HEK293 (cell line): ENCODE measurements around the gene LHFPL4.

Source experiments
- CTCF ChIA-PET: fragments of 350-600 bp; formaldehyde crosslinking; extraction: SDS; loops from one replicate; lab custom pipeline; 2021; ENCODE audit warnings: antibody characterized with exemption; lab: Yijun Ruan, JAX
- POLR2A ChIA-PET: fragments of 300-600 bp; formaldehyde crosslinking; extraction: SDS; loops from one replicate; lab custom pipeline; 2020; ENCODE audit warnings: antibody characterized with exemption, inconsistent platforms; lab: Yijun Ruan, JAX
- H3K27ac ChIP-seq: fragments of 200-500 bp; sonication (Bioruptor generic); 2 replicates; pipeline ENCODE4 v1.5.1; 2014; ENCODE audit warnings: low read depth, low read length, control low read depth, inconsistent platforms; ENCODE audit errors: extremely low read depth
- H3K36me3 ChIP-seq, 2 experiments: fragments of 200-500 bp in 1 of 2; sonication (Bioruptor generic) in 1 of 2; 1 replicate in 1 of 2; 2 replicates in 1 of 2; pipeline ENCODE4 v1.5.1; 2014 to 2017; ENCODE audit warnings: inconsistent platforms in 2 of 2, low read length in 2 of 2; ENCODE audit not compliant: control insufficient read depth in 2 of 2, insufficient read depth in 1 of 2
- H3K4me1 ChIP-seq: fragments of 200-500 bp; sonication (Bioruptor generic); 2 replicates; pipeline ENCODE4 v1.5.1; 2014; ENCODE audit warnings: mild to moderate bottlenecking, low read length, inconsistent platforms; ENCODE audit not compliant: control insufficient read depth, insufficient read depth
- H3K4me3 ChIP-seq: 2 replicates; pipeline ENCODE4 v1.5.1; 2011; ENCODE audit warnings: low read depth, mild to moderate bottlenecking, control low read depth, low read length, moderate library complexity
- H3K9me3 ChIP-seq: fragments of 200-500 bp; sonication (Bioruptor generic); 2 replicates; pipeline ENCODE4 v1.5.1; 2014; ENCODE audit warnings: low read depth, low read length, inconsistent platforms; ENCODE audit not compliant: control insufficient read depth, insufficient read depth
- ATF2 ChIP-seq: fragments of 450-650 bp; formaldehyde crosslinking; IDR thresholded peaks from 2 replicates; pipeline ENCODE4 v1.5.1; 2016; ENCODE audit warnings: missing biosample characterization, missing genetic modification characterization, low read depth
- KLF1 ChIP-seq: fragments of 450-650 bp; formaldehyde crosslinking; IDR thresholded peaks from 2 replicates; pipeline ENCODE4 v1.5.1; 2016; ENCODE audit warnings: missing biosample characterization, missing genetic modification characterization
- KLF16 ChIP-seq: fragments of 450-650 bp; formaldehyde crosslinking; IDR thresholded peaks from 2 replicates; pipeline ENCODE4 v1.5.1; 2017; ENCODE audit warnings: missing biosample characterization, missing genetic modification characterization
- KLF8 ChIP-seq: fragments of 450-650 bp; formaldehyde crosslinking; IDR thresholded peaks from 2 replicates; pipeline ENCODE4 v1.5.1; 2016; ENCODE audit warnings: missing biosample characterization, missing genetic modification characterization
- ZBTB1 ChIP-seq: fragments of 450-650 bp; formaldehyde crosslinking; IDR thresholded peaks from 2 replicates; pipeline ENCODE4 v1.5.1; 2016; ENCODE audit warnings: missing biosample characterization, missing genetic modification characterization
- ZBTB7A ChIP-seq: fragments of 450-650 bp; formaldehyde crosslinking; IDR thresholded peaks from 2 replicates; pipeline ENCODE4 v1.5.1; 2016; ENCODE audit warnings: low read depth, missing biosample characterization, missing genetic modification characterization
- ZFHX2 ChIP-seq: fragments of 450-650 bp; formaldehyde crosslinking; conservative IDR thresholded peaks from 2 replicates; pipeline ENCODE4 v1.5.1; 2016; ENCODE audit warnings: missing biosample characterization, missing genetic modification characterization
- ZNF155 ChIP-seq: fragments of 450-650 bp; formaldehyde crosslinking; IDR thresholded peaks from 2 replicates; pipeline ENCODE4 v1.5.1; 2016; ENCODE audit warnings: missing biosample characterization, missing genetic modification characterization
- ZNF214 ChIP-seq: fragments of 450-650 bp; formaldehyde crosslinking; IDR thresholded peaks from 2 replicates; pipeline ENCODE4 v1.5.1; 2017; ENCODE audit warnings: missing biosample characterization, mild to moderate bottlenecking, missing genetic modification characterization, borderline replicate concordance
- ZNF26 ChIP-seq: fragments of 450-650 bp; formaldehyde crosslinking; IDR thresholded peaks from 2 replicates; pipeline ENCODE4 v1.5.1; 2016; ENCODE audit warnings: missing biosample characterization, missing genetic modification characterization
- ZNF274 ChIP-seq, 2 experiments: fragments of 200-500 bp in 1 of 2; fragments of 450-650 bp in 1 of 2; sonication (Bioruptor generic) in 1 of 2; formaldehyde crosslinking in 1 of 2; IDR thresholded peaks; 2 replicates each; pipeline versions ENCODE4 v1.5.1 to v1.6.1; 2014 to 2016; ENCODE audit warnings: borderline replicate concordance in 1 of 2, inconsistent platforms in 1 of 2, low read length in 1 of 2, missing biosample characterization in 1 of 2, missing genetic modification characterization in 1 of 2
- ZNF311 ChIP-seq: fragments of 450-650 bp; formaldehyde crosslinking; IDR thresholded peaks from 2 replicates; pipeline ENCODE4 v1.5.1; 2017; ENCODE audit warnings: missing biosample characterization, missing genetic modification characterization, borderline replicate concordance
- ZNF488 ChIP-seq: fragments of 450-650 bp; formaldehyde crosslinking; IDR thresholded peaks from 2 replicates; pipeline ENCODE4 v1.5.1; 2016; ENCODE audit warnings: missing biosample characterization, missing genetic modification characterization
- ZNF514 ChIP-seq: fragments of 450-650 bp; formaldehyde crosslinking; IDR thresholded peaks from 2 replicates; pipeline ENCODE4 v1.5.1; 2016; ENCODE audit warnings: missing biosample characterization, missing genetic modification characterization
- ZNF529 ChIP-seq: fragments of 450-650 bp; formaldehyde crosslinking; IDR thresholded peaks from 2 replicates; pipeline ENCODE4 v1.5.1; 2017; ENCODE audit warnings: missing genetic modification characterization, missing biosample characterization; ENCODE audit not compliant: insufficient replicate concordance
- ZNF530 ChIP-seq: fragments of 450-650 bp; formaldehyde crosslinking; IDR thresholded peaks from 2 replicates; pipeline ENCODE4 v1.5.1; 2016; ENCODE audit warnings: low read depth, missing biosample characterization, missing genetic modification characterization
- ZNF558 ChIP-seq: fragments of 450-650 bp; formaldehyde crosslinking; IDR thresholded peaks from 2 replicates; pipeline ENCODE4 v1.5.1; 2016; ENCODE audit warnings: missing biosample characterization, missing genetic modification characterization
- ZNF560 ChIP-seq: fragments of 450-650 bp; formaldehyde crosslinking; IDR thresholded peaks from 2 replicates; pipeline ENCODE4 v1.5.1; 2017; ENCODE audit warnings: missing biosample characterization, missing genetic modification characterization, borderline replicate concordance
- ZNF580 ChIP-seq: fragments of 450-650 bp; formaldehyde crosslinking; IDR thresholded peaks from 2 replicates; pipeline ENCODE4 v1.5.1; 2016; ENCODE audit warnings: missing biosample characterization, missing genetic modification characterization
- ZNF623 ChIP-seq: fragments of 450-650 bp; formaldehyde crosslinking; IDR thresholded peaks from 2 replicates; pipeline ENCODE4 v1.5.1; 2016; ENCODE audit warnings: missing biosample characterization, missing genetic modification characterization
- ZNF624 ChIP-seq: fragments of 450-650 bp; formaldehyde crosslinking; IDR thresholded peaks from 2 replicates; pipeline ENCODE4 v1.5.1; 2017; ENCODE audit warnings: missing biosample characterization, missing genetic modification characterization
- ZNF658 ChIP-seq: fragments of 450-650 bp; formaldehyde crosslinking; IDR thresholded peaks from 2 replicates; pipeline ENCODE4; 2016; ENCODE audit warnings: missing biosample characterization, missing genetic modification characterization
- ZNF660 ChIP-seq: fragments of 450-650 bp; IDR thresholded peaks from 2 replicates; pipeline ENCODE4 v1.5.1; 2018; ENCODE audit warnings: missing biosample characterization, mild to moderate bottlenecking, missing genetic modification characterization
- ZNF670 ChIP-seq: fragments of 450-650 bp; formaldehyde crosslinking; IDR thresholded peaks from 2 replicates; pipeline ENCODE4 v1.5.1; 2016; ENCODE audit warnings: missing biosample characterization, missing genetic modification characterization, low read depth
- ZNF677 ChIP-seq: fragments of 450-650 bp; IDR thresholded peaks from 2 replicates; pipeline ENCODE4 v1.5.0; 2018; ENCODE audit warnings: missing biosample characterization, mild to moderate bottlenecking, missing genetic modification characterization, moderate library complexity
- ZNF692 ChIP-seq: fragments of 450-650 bp; formaldehyde crosslinking; IDR thresholded peaks from 2 replicates; pipeline ENCODE4 v1.5.1; 2016; ENCODE audit warnings: missing biosample characterization, missing genetic modification characterization
- ZNF791 ChIP-seq: fragments of 450-650 bp; formaldehyde crosslinking; IDR thresholded peaks from 2 replicates; pipeline ENCODE4 v1.5.1; 2016; ENCODE audit warnings: missing biosample characterization, missing genetic modification characterization
- ZSCAN4 ChIP-seq: fragments of 450-650 bp; formaldehyde crosslinking; IDR thresholded peaks from 2 replicates; pipeline ENCODE4 v1.5.1; 2017; ENCODE audit warnings: missing biosample characterization, missing genetic modification characterization
- TF ChIP-seq, protein P1 (sequence below): IDR thresholded peaks from 2 replicates; pipeline ENCODE4 v1.6.1; 2011; ENCODE audit warnings: mild to moderate bottlenecking, low read depth, low read length, borderline replicate concordance
- TF ChIP-seq, protein P2 (sequence below): sonication (generic); formaldehyde crosslinking; IDR thresholded peaks from 2 replicates; pipeline ENCODE4 v1.8.1; 2022; ENCODE audit warnings: mild to moderate bottlenecking, moderate library complexity, missing genetic modification reagents

LHFPL4 gene

GRCh38 chr3:9473496-9474065 lies 80.0 kb downstream of the LHFPL4 start:
- POLR2A ChIA-PET, result no interaction called here
- no peak overlapping the region for H3K27ac ChIP-seq

GRCh38 chr3:9469986-9470385 lies 83.6 kb downstream of the LHFPL4 start:
- TF ChIP-seq ZNF580 (tag by site-specific recombination), result no peak
- no peak for TF ChIP-seq ZNF692 (tag by site-specific recombination)
- no peak for TF ChIP-seq ZNF214
- no peak for TF ChIP-seq ZNF514 (tag by site-specific recombination)
- no peak for TF ChIP-seq ZNF488
- no peak for TF ChIP-seq ZNF529 (tag by site-specific recombination)
- TF ChIP-seq KLF8 (tag by site-specific recombination), result no peak
- no peak for TF ChIP-seq ZBTB7A (tag by site-specific recombination)
- no peak for TF ChIP-seq ZNF155 (tag by site-specific recombination)
- TF ChIP-seq ZNF624 (tag by site-specific recombination), result no peak
- TF ChIP-seq ZFHX2 (tag by site-specific recombination), result no peak
- TF ChIP-seq, protein P1, sequence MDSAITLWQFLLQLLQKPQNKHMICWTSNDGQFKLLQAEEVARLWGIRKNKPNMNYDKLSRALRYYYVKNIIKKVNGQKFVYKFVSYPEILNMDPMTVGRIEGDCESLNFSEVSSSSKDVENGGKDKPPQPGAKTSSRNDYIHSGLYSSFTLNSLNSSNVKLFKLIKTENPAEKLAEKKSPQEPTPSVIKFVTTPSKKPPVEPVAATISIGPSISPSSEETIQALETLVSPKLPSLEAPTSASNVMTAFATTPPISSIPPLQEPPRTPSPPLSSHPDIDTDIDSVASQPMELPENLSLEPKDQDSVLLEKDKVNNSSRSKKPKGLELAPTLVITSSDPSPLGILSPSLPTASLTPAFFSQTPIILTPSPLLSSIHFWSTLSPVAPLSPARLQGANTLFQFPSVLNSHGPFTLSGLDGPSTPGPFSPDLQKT, result no peak
- TF ChIP-seq ZNF558 (tag by site-specific recombination), result no peak
- TF ChIP-seq ZNF560 (tag by site-specific recombination), result no peak
- no peak for TF ChIP-seq ZNF660 (tag by site-specific recombination)
- no peak for TF ChIP-seq ZNF677 (tag by site-specific recombination)
- TF ChIP-seq ZNF623 (tag by site-specific recombination), result no peak
- TF ChIP-seq ZNF26 (tag by site-specific recombination), result no peak
- TF ChIP-seq ATF2 (tag by site-specific recombination), result no peak
- TF ChIP-seq, all 188 proteins: peak for 0
- H3K9me3 ChIP-seq, result no peaks in the 10 kb centered on the region
- no peak overlapping the region for H3K4me3 ChIP-seq
- POLR2A ChIA-PET, result no interaction called here
- H3K4me1 ChIP-seq, result no peaks in the 10 kb centered on the region
- H3K27ac ChIP-seq, result no peak overlapping the region
- peaks cover 85 to 100% of the 10 kb centered on the region in 2 experiments for H3K36me3 ChIP-seq
- CTCF ChIA-PET, result interaction anchor here (2.1 kb wide), 1 partner anchor 117 kb away, joined by 6 read pairs; no protein-coding TSS in a partner anchor

More at GRCh38 chr3:9473496-9474065, 80.0 kb downstream of the LHFPL4 start:
- no peaks in the 10 kb centered on the region for H3K4me1 ChIP-seq
- TF ChIP-seq KLF16 (tag by site-specific recombination) (no peak), ZNF530 (tag by site-specific recombination) (no peak), ZNF670 (tag by site-specific recombination) (no peak), KLF1 (tag by site-specific recombination) (no peak), ZNF311 (tag by site-specific recombination) (no peak), ZNF658 (tag by site-specific recombination) (no peak), ZNF791 (tag by site-specific recombination) (no peak), ZBTB1 (tag by site-specific recombination) (no peak), ZNF274 (IDR thresholded peaks at IDR 0.05; ENCODE audit: low read length) (no peak), ZNF274 (tag by site-specific recombination; IDR thresholded peaks at IDR 0.05; ENCODE audit: borderline replicate concordance) (no peak), ZSCAN4 (tag by site-specific recombination) (no peak)
- TF ChIP-seq, protein P2, sequence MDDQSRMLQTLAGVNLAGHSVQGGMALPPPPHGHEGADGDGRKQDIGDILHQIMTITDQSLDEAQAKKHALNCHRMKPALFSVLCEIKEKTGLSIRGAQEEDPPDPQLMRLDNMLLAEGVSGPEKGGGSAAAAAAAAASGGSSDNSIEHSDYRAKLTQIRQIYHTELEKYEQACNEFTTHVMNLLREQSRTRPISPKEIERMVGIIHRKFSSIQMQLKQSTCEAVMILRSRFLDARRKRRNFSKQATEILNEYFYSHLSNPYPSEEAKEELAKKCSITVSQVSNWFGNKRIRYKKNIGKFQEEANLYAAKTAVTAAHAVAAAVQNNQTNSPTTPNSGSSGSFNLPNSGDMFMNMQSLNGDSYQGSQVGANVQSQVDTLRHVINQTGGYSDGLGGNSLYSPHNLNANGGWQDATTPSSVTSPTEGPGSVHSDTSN (CRISPR knock-in tag), result no peak
- CTCF ChIA-PET, result no interaction called here
- no peaks in the 10 kb centered on the region for H3K9me3 ChIP-seq
- H3K4me3 ChIP-seq, result no peak overlapping the region
- peaks cover 82 to 99% of the 10 kb centered on the region in 2 experiments for H3K36me3 ChIP-seq
